ENCODE data around the gene TPK1. TPM values are rescaled to one million over a fixed set of nuclear protein-coding genes. Genes with fewer than 3 reads are reported as not detected.
"Not testable (repeated sequence)": the region's sequence is repeated elsewhere in the genome, so short reads cannot be mapped to it uniquely, and the experiment has no call there.

The TPK1 gene
- total RNA-seq, 1 donor = 3.9 TPM

DNA sequence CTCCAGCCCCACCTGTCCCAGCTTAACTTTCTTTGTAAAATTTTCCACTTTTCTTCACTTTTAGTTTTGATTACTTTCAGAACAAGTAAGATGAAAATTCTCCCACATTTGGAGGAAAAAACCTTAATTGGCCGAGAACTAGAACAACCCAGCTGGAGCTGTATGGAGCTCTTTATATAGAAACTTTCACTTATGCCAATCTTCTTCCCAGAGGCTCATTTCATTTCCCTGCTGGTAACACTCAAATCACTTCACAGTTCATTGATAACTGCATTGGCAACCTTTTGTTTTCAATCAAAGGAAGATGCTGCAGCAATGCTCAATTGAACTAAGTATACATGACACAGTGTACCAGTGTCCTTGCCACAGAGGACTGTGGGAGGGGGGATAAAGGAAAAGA is 256.2 kb downstream of the TPK1 start:
- DNase-seq (ENCODE audit: low read depth) = no peak
- no peak overlapping the region for H3K4me3 ChIP-seq (ENCODE audit: low read depth, low read length)
- TF ChIP-seq, protein P1, sequence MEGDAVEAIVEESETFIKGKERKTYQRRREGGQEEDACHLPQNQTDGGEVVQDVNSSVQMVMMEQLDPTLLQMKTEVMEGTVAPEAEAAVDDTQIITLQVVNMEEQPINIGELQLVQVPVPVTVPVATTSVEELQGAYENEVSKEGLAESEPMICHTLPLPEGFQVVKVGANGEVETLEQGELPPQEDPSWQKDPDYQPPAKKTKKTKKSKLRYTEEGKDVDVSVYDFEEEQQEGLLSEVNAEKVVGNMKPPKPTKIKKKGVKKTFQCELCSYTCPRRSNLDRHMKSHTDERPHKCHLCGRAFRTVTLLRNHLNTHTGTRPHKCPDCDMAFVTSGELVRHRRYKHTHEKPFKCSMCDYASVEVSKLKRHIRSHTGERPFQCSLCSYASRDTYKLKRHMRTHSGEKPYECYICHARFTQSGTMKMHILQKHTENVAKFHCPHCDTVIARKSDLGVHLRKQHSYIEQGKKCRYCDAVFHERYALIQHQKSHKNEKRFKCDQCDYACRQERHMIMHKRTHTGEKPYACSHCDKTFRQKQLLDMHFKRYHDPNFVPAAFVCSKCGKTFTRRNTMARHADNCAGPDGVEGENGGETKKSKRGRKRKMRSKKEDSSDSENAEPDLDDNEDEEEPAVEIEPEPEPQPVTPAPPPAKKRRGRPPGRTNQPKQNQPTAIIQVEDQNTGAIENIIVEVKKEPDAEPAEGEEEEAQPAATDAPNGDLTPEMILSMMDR (IDR thresholded peaks at IDR 0.05; ENCODE audit: insufficient read depth, low read depth, low read length) = no peak

DNA sequence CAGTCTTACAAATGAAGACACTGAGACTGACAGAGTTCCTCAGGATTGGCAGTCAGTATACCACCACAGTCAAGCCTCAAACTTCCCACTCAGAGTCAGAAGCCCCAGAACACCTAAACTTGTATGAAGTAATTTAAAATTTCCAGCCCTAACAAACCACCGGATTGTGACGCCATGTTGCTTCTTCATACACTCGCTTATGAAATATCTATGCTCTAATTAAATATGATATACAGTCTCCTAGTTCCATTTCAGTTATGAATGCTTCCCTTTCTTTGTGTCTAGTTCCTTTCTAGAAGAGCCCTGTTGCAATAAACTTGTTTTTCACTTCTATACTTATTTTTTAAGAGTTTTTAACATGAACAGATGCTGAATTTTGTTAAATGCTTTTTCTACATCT is 260.4 kb downstream of the TPK1 start:
- DNase-seq (ENCODE audit: low read depth) = no peak
- TF ChIP-seq, protein P1 (IDR thresholded peaks at IDR 0.05; ENCODE audit: insufficient read depth, low read depth, low read length) = no peak
- no peak overlapping the region for H3K4me3 ChIP-seq (ENCODE audit: low read depth, low read length)

- DNase-seq (ENCODE audit: low read depth); H3K4me3 ChIP-seq (ENCODE audit: low read depth, low read length): not testable (repeated sequence)
Measured at GRCh38 chr7:144574753-144575152, 261.1 kb downstream of the TPK1 start.

DNA sequence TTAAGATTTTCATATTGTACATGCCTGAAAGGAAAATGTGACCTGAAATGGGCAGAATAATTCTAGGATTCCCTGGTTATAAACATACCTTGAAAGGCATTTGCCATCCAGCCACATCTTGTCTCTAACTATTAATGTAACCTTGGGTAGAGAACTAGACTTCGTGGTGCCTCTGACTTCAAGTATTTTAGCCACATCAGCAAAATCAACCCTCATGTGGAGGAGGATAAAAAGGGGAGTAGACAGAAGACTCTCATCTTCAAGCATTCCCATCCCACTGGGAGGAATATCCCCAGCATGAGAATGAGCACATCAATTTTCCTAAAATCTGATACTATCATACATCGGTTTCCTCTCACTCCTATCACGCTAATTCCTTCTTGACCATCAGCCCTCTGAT is 267.6 kb downstream of the TPK1 start:
- TF ChIP-seq, protein P1 (IDR thresholded peaks at IDR 0.05; ENCODE audit: insufficient read depth, low read depth, low read length) = no peak
- no peak overlapping the region for H3K4me3 ChIP-seq (ENCODE audit: low read depth, low read length)
- DNase-seq (ENCODE audit: low read depth) = no peak

- no peak overlapping the region for H3K4me3 ChIP-seq (ENCODE audit: low read depth, low read length)
- TF ChIP-seq, protein P1 (IDR thresholded peaks at IDR 0.05; ENCODE audit: insufficient read depth, low read depth, low read length) = no peak
- no peak for DNase-seq (ENCODE audit: low read depth)
Measured at GRCh38 chr7:144565586-144565985, 270.3 kb downstream of the TPK1 start.

- H3K4me3 ChIP-seq (ENCODE audit: low read depth, low read length) = no peak overlapping the region
- TF ChIP-seq, protein P1 (IDR thresholded peaks at IDR 0.05; ENCODE audit: insufficient read depth, low read depth, low read length) = no peak
- DNase-seq (ENCODE audit: low read depth) = no peak
Measured at GRCh38 chr7:144549861-144550260, 286.0 kb downstream of the TPK1 start.

GRCh38 chr7:144548556-144548955 is 287.3 kb downstream of the TPK1 start:
- DNase-seq (ENCODE audit: low read depth) = no peak
- H3K4me3 ChIP-seq (ENCODE audit: low read depth, low read length) = no peak overlapping the region
- TF ChIP-seq, protein P1 (IDR thresholded peaks at IDR 0.05; ENCODE audit: insufficient read depth, low read depth, low read length) = no peak
